ENCODE measurements around the gene BZW2.

Gene BZW2

DNA sequence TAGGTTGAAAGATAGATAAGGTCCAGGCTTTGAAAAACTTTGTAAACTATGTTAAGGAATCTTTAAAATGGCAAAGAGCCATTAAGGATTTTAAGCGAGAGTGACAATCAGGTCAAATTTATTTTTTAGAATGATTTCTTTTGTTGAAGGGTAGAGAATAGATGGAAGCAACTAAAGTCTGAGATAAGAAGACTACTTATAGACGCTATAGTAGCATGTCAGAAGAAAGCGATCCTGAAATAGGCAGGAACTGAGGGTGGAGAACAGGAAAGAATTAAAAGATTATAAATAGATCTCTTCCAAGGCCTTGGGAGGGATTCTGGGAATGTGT, 94.6 kb downstream of the BZW2 start:
- no peak for DNase-seq (ENCODE audit: low spot score)
- in situ Hi-C loops (cut with MboI; ENCODE audit: low pct_unique_long_range_greater_than_20kb, low sequenced_read_pairs, unreplicated experiment), result no loop called here

DNA sequence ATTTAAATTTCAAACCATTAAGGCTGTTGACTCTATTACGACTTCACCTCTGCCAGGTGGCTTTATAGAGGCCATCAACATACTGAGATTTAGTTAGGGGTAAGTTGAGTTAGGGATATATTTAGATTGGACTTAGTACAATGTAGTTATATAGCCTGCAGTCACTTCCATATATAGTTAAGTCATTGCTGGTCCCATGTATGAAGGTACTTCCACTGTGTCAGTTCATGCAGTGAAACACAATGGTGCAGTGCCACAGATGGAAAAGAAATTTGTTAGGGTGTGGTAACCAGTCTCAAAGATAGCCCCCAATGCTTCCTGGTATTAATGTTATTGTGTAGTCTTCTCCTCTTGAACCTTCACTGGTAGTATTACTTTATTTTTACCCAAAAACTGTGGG, 95.0 kb downstream of the BZW2 start:
- in situ Hi-C loops (cut with MboI; ENCODE audit: low pct_unique_long_range_greater_than_20kb, low sequenced_read_pairs, unreplicated experiment), result no loop called here
- no peak for TF ChIP-seq CTCF (IDR thresholded peaks at IDR 0.05; ENCODE audit: extremely low read depth, insufficient read depth, missing control alignments)
- DNase-seq (ENCODE audit: low spot score), result no peak

More for the DNA sequence above, 94.6 kb downstream of the BZW2 start:
- TF ChIP-seq CTCF (IDR thresholded peaks at IDR 0.05; ENCODE audit: extremely low read depth, insufficient read depth, missing control alignments), result no peak

- in situ Hi-C loops (cut with MboI; ENCODE audit: low pct_unique_long_range_greater_than_20kb, low sequenced_read_pairs, unreplicated experiment), result no loop called here
- no peak for TF ChIP-seq CTCF (IDR thresholded peaks at IDR 0.05; ENCODE audit: extremely low read depth, insufficient read depth, missing control alignments)
- no peak for DNase-seq (ENCODE audit: low spot score)
These were observed 95.7 kb downstream of the BZW2 start for GRCh38 chr7:16741676-16742075.

- in situ Hi-C loops (cut with MboI; ENCODE audit: low pct_unique_long_range_greater_than_20kb, low sequenced_read_pairs, unreplicated experiment), result no loop called here
These were observed 96.6 kb downstream of the BZW2 start for GRCh38 chr7:16742547-16742946.

GRCh38 chr7:16743236-16743635, 97.3 kb downstream of the BZW2 start:
- TF ChIP-seq CTCF (IDR thresholded peaks at IDR 0.05; ENCODE audit: extremely low read depth, insufficient read depth, missing control alignments), result no peak
- in situ Hi-C loops (cut with MboI; ENCODE audit: low pct_unique_long_range_greater_than_20kb, low sequenced_read_pairs, unreplicated experiment), result no loop called here
- no peak for DNase-seq (ENCODE audit: low spot score)

More at GRCh38 chr7:16742547-16742946, 96.6 kb downstream of the BZW2 start:
- no peak for TF ChIP-seq CTCF (IDR thresholded peaks at IDR 0.05; ENCODE audit: extremely low read depth, insufficient read depth, missing control alignments)
- DNase-seq (ENCODE audit: low spot score), result no peak

DNA sequence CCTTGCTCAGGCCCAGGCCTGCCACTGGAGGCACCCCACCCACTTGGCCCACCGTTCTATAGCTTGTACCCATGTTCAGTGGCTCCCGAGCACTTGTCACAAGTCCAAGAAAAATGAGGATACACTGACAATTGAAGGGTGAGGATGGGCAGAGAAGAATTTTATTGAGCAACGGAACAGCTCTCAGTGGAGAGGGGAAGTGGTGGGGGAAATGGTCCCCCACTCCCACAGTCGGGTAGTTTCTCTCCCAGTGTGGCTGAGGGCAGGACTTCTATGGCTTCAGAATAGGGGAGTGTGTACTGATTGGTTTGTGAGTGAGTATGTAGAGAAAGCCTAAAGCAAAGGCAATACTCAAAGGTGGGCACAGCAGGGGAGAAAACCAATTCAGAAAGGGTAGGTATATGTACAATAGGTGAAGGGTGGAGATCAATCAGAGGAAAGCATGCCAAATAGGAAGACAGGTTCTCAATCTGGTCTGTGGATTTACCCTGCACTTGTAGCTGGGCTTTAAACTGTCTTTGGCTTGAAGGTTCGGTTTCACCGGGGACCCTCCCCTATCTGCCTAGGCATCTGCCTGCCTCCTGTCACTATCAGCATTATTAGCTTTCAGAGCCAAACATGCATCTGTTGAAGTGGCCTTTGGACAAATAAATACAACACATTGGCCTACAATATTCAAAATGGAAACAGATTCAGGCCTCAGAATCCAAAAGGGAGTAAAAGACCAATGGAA, 98.7 kb downstream of the BZW2 start:
- DNase-seq (ENCODE audit: low spot score), result no peak

More for the DNA sequence above, 98.7 kb downstream of the BZW2 start:
- no peak for TF ChIP-seq CTCF (IDR thresholded peaks at IDR 0.05; ENCODE audit: extremely low read depth, insufficient read depth, missing control alignments)
- in situ Hi-C loops (cut with MboI; ENCODE audit: low pct_unique_long_range_greater_than_20kb, low sequenced_read_pairs, unreplicated experiment), result no loop called here

Data from GM13977 (cell line).